Left renal cortex interstitium (tissue), 4 donors: ENCODE results near the gene PCDH9. TPM values are rescaled to one million over a fixed set of nuclear protein-coding genes. Genes with fewer than 3 reads are reported as not detected.
"Not testable (repeated sequence)": the region's sequence is repeated elsewhere in the genome, so short reads cannot be mapped to it uniquely, and the experiment has no call there.

Source experiments
- DNase-seq, 4 donors: peaks; one replicate each; pipeline ENCODE4 v3.0.0-alpha.2; 2013; ENCODE audit warnings: low read depth in 4 of 4, low spot score in 2 of 4, missing footprints in 1 of 4
- polyA plus RNA-seq, 4 donors: library from polyadenylated mRNA; unstranded; fragments of 120-200 nt; gene quantifications; one replicate each; pipeline ENCODE4 v1.2.1, GENCODE V29; 2013; ENCODE audit not compliant: insufficient read length in 4 of 4

The PCDH9 gene
- polyA plus RNA-seq, 4 donors, result 12.9 to 16.1 (median 13.7) TPM

GRCh38 chr13:66803808-66804456 lies 426.2 kb downstream of the PCDH9 start:
- no peak for DNase-seq

- DNase-seq, result no peak
Observed at GRCh38 chr13:66803013-66803807, 426.9 kb downstream of the PCDH9 start.

GRCh38 chr13:66795636-66796035 lies 434.5 kb downstream of the PCDH9 start:
- DNase-seq, result no peak

GRCh38 chr13:66794340-66795031 lies 435.6 kb downstream of the PCDH9 start:
- DNase-seq, result no peak

GRCh38 chr13:66790861-66791260 lies 439.3 kb downstream of the PCDH9 start:
- no peak for DNase-seq

GRCh38 chr13:66781241-66781640 lies 448.9 kb downstream of the PCDH9 start:
- DNase-seq, result no peak

GRCh38 chr13:66780814-66781213 lies 449.3 kb downstream of the PCDH9 start:
- DNase-seq, result no peak

GRCh38 chr13:66778461-66778860 lies 451.7 kb downstream of the PCDH9 start:
- no peak for DNase-seq

- DNase-seq, result no peak
Observed at GRCh38 chr13:66775196-66775595, 454.9 kb downstream of the PCDH9 start.

- no peak for DNase-seq
Observed at GRCh38 chr13:66774046-66774445, 456.1 kb downstream of the PCDH9 start.

GRCh38 chr13:66765559-66765958 lies 464.6 kb downstream of the PCDH9 start:
- no peak for DNase-seq

GRCh38 chr13:66760678-66761077 lies 469.5 kb downstream of the PCDH9 start:
- not testable (repeated sequence) for DNase-seq

- DNase-seq, result no peak
Observed at GRCh38 chr13:66759919-66760318, 470.2 kb downstream of the PCDH9 start.

GRCh38 chr13:66751691-66752090 lies 478.4 kb downstream of the PCDH9 start:
- no peak for DNase-seq

GRCh38 chr13:66748712-66749111 lies 481.4 kb downstream of the PCDH9 start:
- DNase-seq, result no peak

- no peak for DNase-seq
Observed at GRCh38 chr13:66745307-66745706, 484.8 kb downstream of the PCDH9 start.

- no peak for DNase-seq
Observed at GRCh38 chr13:66723576-66723975, 506.6 kb downstream of the PCDH9 start.

GRCh38 chr13:66716538-66716937 lies 513.6 kb downstream of the PCDH9 start:
- no peak for DNase-seq

- no peak for DNase-seq
Observed at GRCh38 chr13:66714795-66715194, 515.3 kb downstream of the PCDH9 start.

GRCh38 chr13:66704110-66704509 lies 526.0 kb downstream of the PCDH9 start:
- DNase-seq, result no peak

GRCh38 chr13:66703597-66703996 lies 526.5 kb downstream of the PCDH9 start:
- DNase-seq, result no peak
